ENCODE measurements around the gene AIF1L.

DNA sequence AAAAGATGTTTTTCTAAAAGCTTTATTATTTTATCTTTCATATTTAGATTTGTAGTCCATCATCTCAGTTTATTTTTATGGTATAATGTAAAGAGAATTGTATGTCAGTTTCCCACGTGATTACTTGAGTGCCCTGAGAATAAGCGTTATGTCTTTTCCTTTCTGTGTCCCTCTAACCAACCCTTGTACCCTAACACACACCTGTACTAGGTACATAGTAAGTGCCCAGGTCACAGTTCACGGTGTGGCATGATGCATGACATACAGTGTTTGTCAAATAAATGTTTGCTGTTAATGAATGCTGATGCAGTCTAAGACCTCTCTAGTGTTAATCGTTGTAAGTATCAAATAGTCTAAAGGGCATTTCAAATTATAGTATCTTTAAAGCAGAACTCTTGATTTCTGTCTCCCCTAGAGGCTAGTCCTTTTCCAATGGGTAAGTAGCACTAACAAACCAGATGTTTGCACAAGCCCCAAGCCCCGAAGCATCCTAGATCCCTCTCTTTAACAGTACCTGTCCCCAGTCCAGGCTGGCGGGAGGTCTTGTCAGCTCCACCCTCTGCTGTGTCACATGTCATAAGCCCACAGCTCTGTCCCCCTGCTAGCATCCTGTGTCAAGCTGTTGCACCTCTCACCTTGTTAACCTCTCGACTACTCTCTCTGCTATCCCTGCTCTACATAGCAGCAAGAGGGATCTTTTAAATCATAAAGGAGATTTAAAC, 52.8 kb downstream of the AIF1L start:
- TF ChIP-seq, protein P1, sequence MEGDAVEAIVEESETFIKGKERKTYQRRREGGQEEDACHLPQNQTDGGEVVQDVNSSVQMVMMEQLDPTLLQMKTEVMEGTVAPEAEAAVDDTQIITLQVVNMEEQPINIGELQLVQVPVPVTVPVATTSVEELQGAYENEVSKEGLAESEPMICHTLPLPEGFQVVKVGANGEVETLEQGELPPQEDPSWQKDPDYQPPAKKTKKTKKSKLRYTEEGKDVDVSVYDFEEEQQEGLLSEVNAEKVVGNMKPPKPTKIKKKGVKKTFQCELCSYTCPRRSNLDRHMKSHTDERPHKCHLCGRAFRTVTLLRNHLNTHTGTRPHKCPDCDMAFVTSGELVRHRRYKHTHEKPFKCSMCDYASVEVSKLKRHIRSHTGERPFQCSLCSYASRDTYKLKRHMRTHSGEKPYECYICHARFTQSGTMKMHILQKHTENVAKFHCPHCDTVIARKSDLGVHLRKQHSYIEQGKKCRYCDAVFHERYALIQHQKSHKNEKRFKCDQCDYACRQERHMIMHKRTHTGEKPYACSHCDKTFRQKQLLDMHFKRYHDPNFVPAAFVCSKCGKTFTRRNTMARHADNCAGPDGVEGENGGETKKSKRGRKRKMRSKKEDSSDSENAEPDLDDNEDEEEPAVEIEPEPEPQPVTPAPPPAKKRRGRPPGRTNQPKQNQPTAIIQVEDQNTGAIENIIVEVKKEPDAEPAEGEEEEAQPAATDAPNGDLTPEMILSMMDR (IDR thresholded peaks at IDR 0.05): no peak
- no peak for TF ChIP-seq POLR2AphosphoS5 (IDR thresholded peaks at IDR 0.05)
